ENCODE measurements around the gene ENPP3.

DNA sequence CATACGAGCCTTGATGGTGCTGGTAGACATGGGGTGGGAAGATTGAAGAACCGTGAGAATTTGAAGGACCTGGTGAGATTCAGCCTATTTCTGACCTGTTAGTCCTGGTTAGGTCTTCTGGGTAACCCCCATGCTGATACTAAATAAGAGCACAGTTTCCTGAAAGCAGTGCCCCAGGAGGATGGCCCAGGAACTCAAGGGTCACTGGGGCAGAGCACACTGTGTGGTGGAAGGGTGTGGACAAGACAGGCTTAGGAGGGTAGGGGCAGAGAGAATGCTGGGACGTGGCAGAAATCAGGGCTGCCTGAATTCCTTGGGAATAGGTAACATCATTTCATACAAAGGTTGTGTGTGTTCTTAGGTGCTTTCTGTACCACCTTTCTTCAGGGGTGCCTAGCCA is 138.8 kb downstream of the ENPP3 start:
- TF ChIP-seq, protein P1, sequence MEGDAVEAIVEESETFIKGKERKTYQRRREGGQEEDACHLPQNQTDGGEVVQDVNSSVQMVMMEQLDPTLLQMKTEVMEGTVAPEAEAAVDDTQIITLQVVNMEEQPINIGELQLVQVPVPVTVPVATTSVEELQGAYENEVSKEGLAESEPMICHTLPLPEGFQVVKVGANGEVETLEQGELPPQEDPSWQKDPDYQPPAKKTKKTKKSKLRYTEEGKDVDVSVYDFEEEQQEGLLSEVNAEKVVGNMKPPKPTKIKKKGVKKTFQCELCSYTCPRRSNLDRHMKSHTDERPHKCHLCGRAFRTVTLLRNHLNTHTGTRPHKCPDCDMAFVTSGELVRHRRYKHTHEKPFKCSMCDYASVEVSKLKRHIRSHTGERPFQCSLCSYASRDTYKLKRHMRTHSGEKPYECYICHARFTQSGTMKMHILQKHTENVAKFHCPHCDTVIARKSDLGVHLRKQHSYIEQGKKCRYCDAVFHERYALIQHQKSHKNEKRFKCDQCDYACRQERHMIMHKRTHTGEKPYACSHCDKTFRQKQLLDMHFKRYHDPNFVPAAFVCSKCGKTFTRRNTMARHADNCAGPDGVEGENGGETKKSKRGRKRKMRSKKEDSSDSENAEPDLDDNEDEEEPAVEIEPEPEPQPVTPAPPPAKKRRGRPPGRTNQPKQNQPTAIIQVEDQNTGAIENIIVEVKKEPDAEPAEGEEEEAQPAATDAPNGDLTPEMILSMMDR (conservative IDR thresholded peaks at IDR 0.05 in 1 of 2, IDR thresholded peaks at IDR 0.05 in 1 of 2; ENCODE audit: extremely low read depth in 1 of 2, insufficient read depth in 1 of 2, low read depth in 1 of 2, low read length in 2 of 2), result no peak
- TF ChIP-seq EZH2 (IDR thresholded peaks at IDR 0.05; ENCODE audit: borderline replicate concordance, low read length), result no peak

All from mammary epithelial cell (primary cell).